Breast epithelium (tissue), 3 donors: ENCODE measurements around the gene ANGPTL2.

ENCODE experiments used
- CTCF ChIP-seq, 3 donors: fragments of 450-650 bp; IDR thresholded peaks; one replicate each; pipeline ENCODE4 v1.5.1; 2016 to 2017; ENCODE audit warnings: antibody characterized with exemption in 3 of 3, mild to moderate bottlenecking in 3 of 3, moderate library complexity in 3 of 3
- POLR2A ChIP-seq: fragments of 450-650 bp; IDR thresholded peaks from one replicate; pipeline ENCODE4 v1.6.1; 2016; ENCODE audit warnings: antibody characterized with exemption, mild to moderate bottlenecking, moderate library complexity

- no peak for TF ChIP-seq CTCF (IDR thresholded peaks at IDR 0.05)
- TF ChIP-seq POLR2A = no peak
These were observed 69.2 kb downstream of the ANGPTL2 start for GRCh38 chr9:127053057-127053821.
